ENCODE data around the gene RIC8B. TPM values are rescaled to one million over a fixed set of nuclear protein-coding genes. Genes with fewer than 3 reads are reported as not detected.

RIC8B gene
- total RNA-seq, 1 donor from 2014 or later: 25.2 TPM

DNA sequence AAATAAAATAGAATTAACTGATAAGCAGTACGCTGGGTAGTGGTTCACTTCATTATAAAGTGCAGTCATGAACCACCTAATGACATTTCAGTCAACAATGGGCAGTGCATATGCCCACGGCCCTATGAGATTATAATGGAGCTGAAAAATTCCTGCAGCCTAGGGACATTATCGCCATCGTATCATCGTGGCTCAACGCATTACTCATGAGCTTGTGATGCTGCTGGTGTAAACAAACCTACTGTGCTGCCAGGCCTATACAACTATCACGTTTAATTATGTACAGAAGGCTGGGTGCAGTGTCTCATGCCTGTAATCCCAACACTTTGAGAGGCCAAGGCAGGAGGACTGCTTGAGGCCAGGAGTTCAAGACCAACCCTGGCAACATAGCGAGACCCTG, 119.0 kb downstream of the RIC8B start:
- Histone ChIP-seq H3K27me3 (ENCODE audit: low read depth) (no peaks in the 10 kb centered on the region), H3K4me1 (peaks cover 5% of the 10 kb centered on the region), H3K27ac (replicated peaks) (no peak overlapping the region), H3K36me3 (no peaks in the 10 kb centered on the region), H3K4me3 (no peak overlapping the region), H3K9me3 (replicated peaks) (no peaks in the 10 kb centered on the region)
- intact Hi-C loops (cut with micrococcal nuclease): no loop called here
- TF ChIP-seq CTCF (IDR thresholded peaks at IDR 0.05; ENCODE audit: borderline replicate concordance): no peak
- DNase-seq: no peak

GRCh38 chr12:106894774-106895173, 120.3 kb downstream of the RIC8B start:
- intact Hi-C loops (cut with micrococcal nuclease): no loop called here
- no peaks in the 10 kb centered on the region for H3K36me3 ChIP-seq
- H3K4me3 ChIP-seq: no peak overlapping the region
- no peaks in the 10 kb centered on the region for H3K27me3 ChIP-seq (ENCODE audit: low read depth)
- no peak overlapping the region for H3K27ac ChIP-seq (replicated peaks)
- DNase-seq: no peak
- H3K9me3 ChIP-seq (replicated peaks): no peaks in the 10 kb centered on the region
- H3K4me1 ChIP-seq: no peaks in the 10 kb centered on the region
- TF ChIP-seq CTCF (IDR thresholded peaks at IDR 0.05; ENCODE audit: borderline replicate concordance): no peak

DNA sequence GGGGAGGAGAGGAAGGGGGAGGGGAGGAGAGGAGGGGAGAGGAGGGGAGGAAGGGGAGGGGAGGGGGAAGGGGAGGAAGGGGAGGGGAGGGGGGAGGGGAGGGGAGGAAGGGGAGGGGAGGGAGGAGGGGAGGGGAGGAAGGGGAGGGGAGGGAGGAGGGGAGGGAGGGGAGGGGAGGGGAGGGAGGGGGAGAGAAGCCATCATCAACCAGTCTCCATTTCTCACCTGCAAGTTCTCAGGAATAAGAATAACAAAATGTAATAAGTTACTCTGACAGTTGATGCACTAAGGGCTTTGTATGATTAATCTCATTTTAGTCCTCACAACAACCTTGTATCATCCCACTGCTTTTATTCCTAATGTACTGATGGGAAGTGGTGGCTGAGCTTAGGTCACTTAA, 122.1 kb downstream of the RIC8B start:
- H3K27ac ChIP-seq (replicated peaks): no peak overlapping the region
- intact Hi-C loops (cut with micrococcal nuclease): no loop called here
- H3K4me1 ChIP-seq: no peaks in the 10 kb centered on the region
- no peaks in the 10 kb centered on the region for H3K36me3 ChIP-seq
- H3K4me3 ChIP-seq: no peak overlapping the region
- no peak for TF ChIP-seq CTCF (IDR thresholded peaks at IDR 0.05; ENCODE audit: borderline replicate concordance)
- H3K9me3 ChIP-seq (replicated peaks): no peaks in the 10 kb centered on the region
- H3K27me3 ChIP-seq (ENCODE audit: low read depth): peaks cover 4% of the 10 kb centered on the region
- no peak for DNase-seq

DNA sequence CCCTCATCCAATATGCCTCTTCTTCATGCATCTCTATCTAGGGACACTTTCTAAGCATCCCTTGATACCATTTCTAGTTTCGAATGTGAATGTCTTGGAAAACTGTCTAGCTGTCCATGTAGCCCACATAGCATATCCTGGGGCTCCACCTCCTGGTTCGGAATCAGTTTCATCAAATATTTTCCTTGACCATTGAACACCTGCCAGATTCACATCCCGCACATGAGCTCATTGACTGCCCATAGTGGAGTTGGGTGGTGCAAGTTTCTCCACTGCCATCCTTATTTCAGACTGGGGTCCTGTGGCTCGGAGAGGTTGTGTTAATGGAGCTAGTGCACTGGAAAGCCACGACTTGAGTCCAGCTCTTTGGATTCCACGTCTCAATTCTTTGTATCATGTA, 122.6 kb downstream of the RIC8B start:
- H3K4me3 ChIP-seq: no peak overlapping the region
- intact Hi-C loops (cut with micrococcal nuclease): no loop called here
- no peaks in the 10 kb centered on the region for H3K4me1 ChIP-seq
- H3K9me3 ChIP-seq (replicated peaks): no peaks in the 10 kb centered on the region
- no peak for DNase-seq
- no peak overlapping the region for H3K27ac ChIP-seq (replicated peaks)
- no peaks in the 10 kb centered on the region for H3K36me3 ChIP-seq
- peaks cover 4% of the 10 kb centered on the region for H3K27me3 ChIP-seq (ENCODE audit: low read depth)
- no peak for TF ChIP-seq CTCF (IDR thresholded peaks at IDR 0.05; ENCODE audit: borderline replicate concordance)

GRCh38 chr12:106897981-106898901, 123.8 kb downstream of the RIC8B start:
- DNase-seq: no peak
- H3K4me3 ChIP-seq: no peak overlapping the region
- H3K27ac ChIP-seq (replicated peaks): no peak overlapping the region
- H3K4me1 ChIP-seq: peaks cover 4% of the 10 kb centered on the region
- no peaks in the 10 kb centered on the region for H3K9me3 ChIP-seq (replicated peaks)
- peaks cover 13% of the 10 kb centered on the region for H3K27me3 ChIP-seq (ENCODE audit: low read depth)
- no peaks in the 10 kb centered on the region for H3K36me3 ChIP-seq
- intact Hi-C loops (cut with micrococcal nuclease): no loop called here
- TF ChIP-seq CTCF (IDR thresholded peaks at IDR 0.05; ENCODE audit: borderline replicate concordance): no peak
